OCI-LY1 (cell line): ENCODE measurements around the gene COL4A4.

ENCODE experiments used
- H2AFZ ChIP-seq: fragments of 200-600 bp; sonication (generic), shearing (Covaris generic); 2 replicates; pipeline ENCODE4 v1.6.0; 2014; ENCODE audit warnings: antibody characterized with exemption, mild to moderate bottlenecking, low read length
- H3F3A ChIP-seq: fragments of 200-600 bp; sonication (generic), shearing (Covaris generic); 2 replicates; pipeline ENCODE4 v1.6.0; 2014; ENCODE audit warnings: mild to moderate bottlenecking, antibody characterized with exemption, low read length, moderate library complexity; ENCODE audit not compliant: insufficient read depth
- H3K27ac ChIP-seq: fragments of 200-600 bp; sonication (generic); 2 replicates; pipeline ENCODE4 v1.5.1; 2014; ENCODE audit warnings: low read length, mixed run types, mild to moderate bottlenecking, low read depth; ENCODE audit not compliant: poor library complexity, severe bottlenecking
- H3K27me3 ChIP-seq: fragments of 200-600 bp; sonication (generic); 2 replicates; pipeline ENCODE4 v1.6.0; 2014; ENCODE audit warnings: antibody characterized with exemption, mild to moderate bottlenecking, low read length, moderate library complexity; ENCODE audit not compliant: insufficient read depth
- H3K36me3 ChIP-seq: fragments of 200-600 bp; sonication (generic); 2 replicates; pipeline ENCODE4 v1.6.1; 2014; ENCODE audit warnings: mild to moderate bottlenecking, antibody characterized with exemption, low read length, moderate library complexity, mixed read lengths; ENCODE audit not compliant: insufficient read depth
- H3K4me1 ChIP-seq: fragments of 200-600 bp; sonication (generic); 2 replicates; pipeline ENCODE4 v1.5.1; 2014; ENCODE audit warnings: mild to moderate bottlenecking, low read length, moderate library complexity; ENCODE audit not compliant: insufficient read depth, severe bottlenecking
- H3K4me2 ChIP-seq: fragments of 200-600 bp; sonication (generic), shearing (Covaris generic); 2 replicates; pipeline ENCODE4 v1.6.1; 2014; ENCODE audit warnings: low read length
- H3K4me3 ChIP-seq: fragments of 200-600 bp; sonication (generic); 2 replicates; pipeline ENCODE4 v1.5.1; 2014; ENCODE audit warnings: low read length, low read depth, mild to moderate bottlenecking, mixed read lengths; ENCODE audit not compliant: poor library complexity, severe bottlenecking
- H3K79me2 ChIP-seq: fragments of 200-600 bp; shearing (Covaris generic); 2 replicates; pipeline ENCODE4 v1.6.1; 2016; ENCODE audit warnings: mixed run types, low read length, mixed read lengths; ENCODE audit not compliant: insufficient read depth
- H3K9ac ChIP-seq: fragments of 200-600 bp; sonication (generic), shearing (Covaris generic); 2 replicates; pipeline ENCODE4 v1.6.1; 2014; ENCODE audit warnings: mild to moderate bottlenecking, low read length, mixed read lengths
- H3K9me2 ChIP-seq: fragments of 200-600 bp; sonication (generic), shearing (Covaris generic); 2 replicates; pipeline ENCODE4 v1.6.1; 2014; ENCODE audit warnings: low read depth, mild to moderate bottlenecking, low read length, mixed read lengths
- H3K9me3 ChIP-seq: fragments of 200-600 bp; shearing (Covaris generic); 2 replicates; pipeline ENCODE4 v1.6.1; 2014; ENCODE audit warnings: low read length, mixed read lengths
- H4K20me1 ChIP-seq: fragments of 200-600 bp; sonication (generic), shearing (Covaris generic); 2 replicates; pipeline ENCODE4 v1.6.0; 2016; ENCODE audit warnings: mild to moderate bottlenecking, low read length; ENCODE audit not compliant: insufficient read depth
- EZH2 ChIP-seq: fragments of 200-600 bp; sonication (generic), shearing (Covaris generic); IDR thresholded peaks from 2 replicates; pipeline ENCODE4 v1.8.0; 2017; ENCODE audit warnings: borderline replicate concordance, mixed run types, mild to moderate bottlenecking, antibody characterized with exemption, low read length, moderate library complexity, mixed read lengths
- TF ChIP-seq, protein P1 (sequence below): fragments of 200-600 bp; sonication (generic), shearing (Covaris generic); IDR thresholded peaks from 2 replicates; pipeline ENCODE4 v1.5.1; 2017; ENCODE audit warnings: mild to moderate bottlenecking, antibody characterized with exemption, low read length, moderate library complexity, mixed read lengths

The COL4A4 gene

DNA sequence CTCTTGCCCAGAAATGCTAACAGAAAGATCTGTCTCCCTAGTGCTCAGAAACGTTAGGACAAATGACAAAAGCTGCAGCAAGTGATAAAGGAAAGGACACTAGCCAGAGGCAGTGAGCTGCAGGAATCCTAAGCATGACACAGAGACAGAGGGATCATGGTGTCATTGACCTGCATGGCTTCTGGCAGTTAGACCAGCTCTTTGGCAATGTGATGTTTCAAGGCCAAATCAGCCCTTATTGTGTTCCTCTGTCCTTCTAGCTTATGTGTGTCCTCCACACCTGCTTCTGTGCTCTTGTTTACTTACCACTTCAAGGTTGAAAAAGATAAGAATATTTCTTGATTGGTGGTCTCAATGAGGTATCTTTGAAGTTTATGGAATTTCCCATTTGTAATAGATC is 207.3 kb downstream of the COL4A4 start:
- no peaks in the 10 kb centered on the region for H3K79me2 ChIP-seq
- H3K4me2 ChIP-seq: no peak overlapping the region
- H3K4me1 ChIP-seq: peaks cover 6% of the 10 kb centered on the region
- no peak overlapping the region for H3K9ac ChIP-seq
- H3K9me2 ChIP-seq: no peaks in the 10 kb centered on the region
- no peaks in the 10 kb centered on the region for H3F3A ChIP-seq
- no peak overlapping the region for H3K27ac ChIP-seq
- H3K9me3 ChIP-seq: peaks cover 2% of the 10 kb centered on the region; the same call in 1 of the 2 replicates
- H3K36me3 ChIP-seq: 0 out of 2 replicates have a peak, but pooled peaks cover 4% of the 10 kb centered on the region
- H3K27me3 ChIP-seq: no peaks in the 10 kb centered on the region
- H4K20me1 ChIP-seq: no peaks in the 10 kb centered on the region
- H3K4me3 ChIP-seq: no peak overlapping the region
- TF ChIP-seq EZH2: no peak
- TF ChIP-seq, protein P1, sequence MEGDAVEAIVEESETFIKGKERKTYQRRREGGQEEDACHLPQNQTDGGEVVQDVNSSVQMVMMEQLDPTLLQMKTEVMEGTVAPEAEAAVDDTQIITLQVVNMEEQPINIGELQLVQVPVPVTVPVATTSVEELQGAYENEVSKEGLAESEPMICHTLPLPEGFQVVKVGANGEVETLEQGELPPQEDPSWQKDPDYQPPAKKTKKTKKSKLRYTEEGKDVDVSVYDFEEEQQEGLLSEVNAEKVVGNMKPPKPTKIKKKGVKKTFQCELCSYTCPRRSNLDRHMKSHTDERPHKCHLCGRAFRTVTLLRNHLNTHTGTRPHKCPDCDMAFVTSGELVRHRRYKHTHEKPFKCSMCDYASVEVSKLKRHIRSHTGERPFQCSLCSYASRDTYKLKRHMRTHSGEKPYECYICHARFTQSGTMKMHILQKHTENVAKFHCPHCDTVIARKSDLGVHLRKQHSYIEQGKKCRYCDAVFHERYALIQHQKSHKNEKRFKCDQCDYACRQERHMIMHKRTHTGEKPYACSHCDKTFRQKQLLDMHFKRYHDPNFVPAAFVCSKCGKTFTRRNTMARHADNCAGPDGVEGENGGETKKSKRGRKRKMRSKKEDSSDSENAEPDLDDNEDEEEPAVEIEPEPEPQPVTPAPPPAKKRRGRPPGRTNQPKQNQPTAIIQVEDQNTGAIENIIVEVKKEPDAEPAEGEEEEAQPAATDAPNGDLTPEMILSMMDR: no peak
- H2AFZ ChIP-seq: no peak overlapping the region

DNA sequence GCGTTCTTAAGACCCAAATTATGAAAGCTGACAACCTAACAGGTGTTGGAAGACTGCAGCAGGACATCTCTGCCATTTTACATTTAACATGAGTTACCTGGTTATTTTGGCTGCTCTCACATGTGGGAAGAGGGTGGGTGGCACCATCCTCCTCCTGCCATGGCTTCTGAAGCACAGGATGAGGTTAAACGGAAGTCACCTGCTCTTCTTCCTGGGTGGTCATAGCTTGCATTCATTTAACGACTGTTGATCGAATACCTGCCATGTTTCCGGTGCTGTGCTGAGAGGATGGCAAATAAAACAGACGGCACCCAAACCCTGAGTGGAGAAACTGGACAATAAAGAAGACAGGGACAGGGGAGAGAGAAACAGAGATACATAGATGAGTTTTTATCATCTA is 210.2 kb downstream of the COL4A4 start:
- H4K20me1 ChIP-seq: no peaks in the 10 kb centered on the region
- H3F3A ChIP-seq: no peaks in the 10 kb centered on the region
- H3K4me1 ChIP-seq: peaks cover 6% of the 10 kb centered on the region
- no peaks in the 10 kb centered on the region for H3K36me3 ChIP-seq
- no peaks in the 10 kb centered on the region for H3K27me3 ChIP-seq
- H3K4me3 ChIP-seq: no peak overlapping the region
- H3K9me2 ChIP-seq: no peaks in the 10 kb centered on the region
- no peak overlapping the region for H3K9ac ChIP-seq
- no peaks in the 10 kb centered on the region for H3K79me2 ChIP-seq
- no peaks in the 10 kb centered on the region for H3K9me3 ChIP-seq
- TF ChIP-seq EZH2: no peak
- TF ChIP-seq, protein P1: no peak
- no peak overlapping the region for H3K4me2 ChIP-seq
- no peak overlapping the region for H3K27ac ChIP-seq
- H2AFZ ChIP-seq: no peak overlapping the region

DNA sequence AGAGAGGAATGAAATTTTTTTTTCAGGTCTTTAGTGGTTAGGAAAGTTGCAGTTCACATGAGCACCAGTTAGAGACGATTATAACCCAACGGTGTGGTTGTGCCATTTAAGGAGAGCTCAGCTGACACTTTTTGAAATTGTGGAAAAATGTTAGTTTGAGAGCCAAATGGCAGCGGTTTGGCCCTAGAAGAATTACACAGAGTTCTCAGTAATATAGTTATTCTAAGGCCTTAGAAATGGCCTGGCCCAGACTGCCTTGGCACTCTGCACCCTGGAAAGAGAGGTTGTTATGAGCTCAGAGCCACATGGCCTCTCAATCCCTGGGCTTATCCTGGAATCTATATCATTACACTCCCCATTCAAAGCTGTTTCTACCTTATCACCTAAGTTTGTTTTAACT is 210.8 kb downstream of the COL4A4 start:
- Histone ChIP-seq H3K27me3 (no peaks in the 10 kb centered on the region), H3F3A (no peaks in the 10 kb centered on the region), H4K20me1 (no peaks in the 10 kb centered on the region), H3K36me3 (no peaks in the 10 kb centered on the region), H3K4me1 (peaks cover 6% of the 10 kb centered on the region), H3K27ac (no peak overlapping the region), H3K9me3 (no peaks in the 10 kb centered on the region), H3K4me3 (no peak overlapping the region), H3K79me2 (no peaks in the 10 kb centered on the region), H3K9me2 (no peaks in the 10 kb centered on the region), H3K9ac (no peak overlapping the region), H3K4me2 (no peak overlapping the region), H2AFZ (no peak overlapping the region)
- no peak for TF ChIP-seq EZH2
- TF ChIP-seq, protein P1: no peak
